ENCODE measurements around the gene HAAO.

DNA sequence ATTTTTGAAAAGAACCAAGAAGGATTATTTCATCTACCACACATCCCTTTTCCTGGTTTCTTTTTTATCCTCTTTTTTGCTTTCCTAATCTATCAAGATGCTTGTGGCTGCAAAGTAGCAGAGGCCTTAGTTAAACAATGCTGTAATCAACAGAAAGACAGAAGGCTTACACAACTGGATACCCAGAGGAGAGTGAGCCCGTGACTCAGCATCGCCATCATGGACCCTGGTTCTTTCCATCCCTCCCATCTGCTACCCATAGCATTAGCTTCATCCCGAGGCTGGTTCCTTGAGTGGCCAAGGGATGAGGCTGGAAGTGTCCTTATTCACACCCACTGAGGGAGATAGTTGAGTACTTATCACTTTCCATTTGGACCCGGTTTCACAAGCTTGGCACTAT, 7.5 kb upstream of the HAAO start:
- TF ChIP-seq CTCF (IDR thresholded peaks at IDR 0.05), result no peak
- TF ChIP-seq POLR2A (IDR thresholded peaks at IDR 0.05), result no peak
